Effector memory CD4-positive, alpha-beta T cell (primary cell): ENCODE measurements around the gene NOD1.
"Not testable (repeated sequence)": the region's sequence is repeated elsewhere in the genome, so short reads cannot be mapped to it uniquely, and the experiment has no call there.

Source experiments
- DNase-seq, 3 donors: peaks; one replicate each; pipeline ENCODE4 v3.0.0-alpha.2; 2020
- H3K27ac ChIP-seq: 2 replicates; pipeline ENCODE4 v1.7.0; 2013; ENCODE audit warnings: mild to moderate bottlenecking, low read length, moderate library complexity; ENCODE audit not compliant: insufficient read depth, poor library complexity, severe bottlenecking
- H3K27me3 ChIP-seq: replicated peaks from 2 replicates; pipeline ENCODE4 v1.7.0; 2013; ENCODE audit warnings: mild to moderate bottlenecking, low read length; ENCODE audit not compliant: insufficient read depth, control insufficient read depth, poor library complexity, severe bottlenecking
- H3K36me3 ChIP-seq: 2 replicates; pipeline ENCODE4 v1.7.0; 2013; ENCODE audit warnings: mild to moderate bottlenecking, low read length, moderate library complexity; ENCODE audit not compliant: control insufficient read depth, insufficient read depth
- H3K4me1 ChIP-seq: 2 replicates; pipeline ENCODE4 v1.7.0; 2013; ENCODE audit warnings: low read length, mild to moderate bottlenecking; ENCODE audit not compliant: control insufficient read depth, insufficient read depth, poor library complexity, severe bottlenecking
- H3K4me3 ChIP-seq: 2 replicates; pipeline ENCODE4 v1.7.0; 2013; ENCODE audit warnings: low read length, low read depth, mild to moderate bottlenecking; ENCODE audit not compliant: insufficient read depth, poor library complexity, severe bottlenecking
- H3K9me3 ChIP-seq: 2 replicates; pipeline ENCODE4 v1.7.0; 2013; ENCODE audit warnings: mild to moderate bottlenecking, low read length, moderate library complexity; ENCODE audit not compliant: control insufficient read depth

Gene NOD1

DNA sequence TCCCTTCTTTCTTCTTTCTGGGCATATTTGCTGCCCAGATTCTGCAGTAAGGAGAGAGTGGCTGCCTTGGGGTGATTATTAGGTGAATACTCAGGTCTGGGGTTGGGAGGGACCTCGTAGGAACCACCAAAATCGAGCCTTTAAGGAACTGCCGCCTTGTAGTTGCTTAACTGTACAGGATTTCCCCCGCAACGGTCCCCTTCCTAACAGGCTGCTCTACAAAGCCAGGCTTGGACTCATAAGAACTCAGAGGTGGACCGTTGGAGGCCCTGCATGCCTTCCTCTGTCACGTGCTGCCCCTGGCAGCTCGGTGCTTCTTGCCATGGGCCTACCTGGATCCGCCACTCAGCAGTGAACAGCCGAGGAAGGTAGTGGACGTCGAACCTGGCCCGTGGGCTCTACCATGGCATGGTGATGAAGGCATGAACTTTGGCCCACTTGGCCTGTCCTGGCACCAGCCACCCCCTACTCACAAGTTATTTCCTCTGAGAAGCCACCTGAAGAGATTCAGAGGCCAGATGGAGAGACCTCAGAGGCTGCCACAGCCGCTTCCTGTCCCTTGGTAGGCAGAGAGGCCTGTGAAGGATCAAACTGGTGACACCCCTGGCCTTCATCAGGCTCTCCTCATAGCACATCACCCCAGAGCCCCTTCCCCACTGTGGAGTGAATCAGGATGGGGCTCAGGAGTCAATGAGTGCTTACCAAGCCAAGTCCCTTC is 54.6 kb downstream of the NOD1 start:
- Histone ChIP-seq H3K27ac (no peak overlapping the region), H3K36me3 (peaks cover 16% of the 10 kb centered on the region), H3K4me1 (no peaks in the 10 kb centered on the region), H3K4me3 (no peak overlapping the region), H3K9me3 (no peaks in the 10 kb centered on the region), H3K27me3 (no peaks in the 10 kb centered on the region)
- DNase-seq: no peak

DNA sequence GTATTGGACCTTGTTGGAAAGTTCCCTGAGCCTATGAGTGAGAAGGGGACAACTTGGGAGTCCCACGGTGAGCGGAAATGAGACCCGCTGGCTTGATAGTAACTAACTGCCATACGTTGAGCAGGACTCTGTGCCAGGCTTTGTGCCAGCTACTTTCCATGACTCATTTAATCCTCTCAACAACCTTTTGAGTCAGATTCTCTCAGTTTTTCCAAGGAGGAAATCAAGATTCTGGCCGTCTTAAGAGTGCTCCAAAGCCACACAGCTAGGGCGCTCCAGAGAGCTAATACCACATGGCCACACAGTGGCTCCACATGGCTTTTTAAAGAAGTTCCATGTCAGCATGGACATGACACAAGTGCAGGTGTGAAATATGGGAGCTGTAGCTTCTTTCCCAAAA is 55.7 kb downstream of the NOD1 start:
- Histone ChIP-seq H3K36me3 (peaks cover 8% of the 10 kb centered on the region), H3K4me1 (no peaks in the 10 kb centered on the region), H3K27me3 (no peaks in the 10 kb centered on the region), H3K4me3 (no peak overlapping the region), H3K27ac (no peak overlapping the region), H3K9me3 (no peaks in the 10 kb centered on the region)
- no peak for DNase-seq

DNA sequence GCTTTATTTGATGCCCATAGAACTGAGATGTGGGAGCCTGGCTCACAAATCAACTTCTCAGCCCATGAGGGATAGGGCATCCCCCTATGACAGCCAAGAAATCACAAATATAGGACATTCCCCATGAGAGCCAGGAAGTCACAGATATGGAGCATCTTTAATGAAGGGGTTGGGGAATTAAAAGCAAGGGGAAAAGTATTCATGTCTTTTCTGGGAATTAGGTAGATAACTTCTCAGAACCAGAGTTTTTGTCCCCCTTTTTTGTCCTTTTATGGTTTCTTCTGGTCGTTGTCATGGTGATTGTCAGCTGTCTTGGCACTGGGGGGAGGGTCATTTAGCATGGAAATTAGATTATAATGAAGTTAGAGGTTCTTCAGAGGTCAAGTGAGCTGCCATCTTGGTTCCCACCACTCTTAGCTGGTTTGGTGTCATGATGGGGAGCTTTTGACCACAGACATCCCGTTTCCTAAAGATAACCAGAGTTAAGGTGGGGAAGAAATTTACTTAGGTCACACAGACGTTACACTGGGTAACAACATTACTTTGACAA is 56.9 kb downstream of the NOD1 start:
- DNase-seq: no peak

DNA sequence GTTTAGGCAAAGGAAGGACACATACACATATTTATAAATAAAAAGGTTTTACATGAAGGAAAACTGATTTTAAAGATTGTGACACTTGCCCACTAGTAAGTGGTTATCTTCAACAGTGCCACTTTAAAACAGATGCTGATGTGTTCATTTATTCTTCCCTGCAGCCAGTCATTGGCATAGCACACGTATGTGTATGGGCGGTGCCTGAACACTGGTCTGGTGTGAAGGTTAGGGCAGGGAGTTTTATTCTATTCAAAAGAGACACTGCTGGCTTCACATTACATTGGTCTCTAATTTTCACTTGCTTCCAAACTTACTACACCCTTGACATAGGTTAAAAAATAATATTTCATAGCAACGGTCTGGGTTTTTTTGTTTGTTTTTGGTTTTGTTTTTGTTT is 57.9 kb downstream of the NOD1 start:
- H3K27ac ChIP-seq: no peak overlapping the region
- no peak for DNase-seq
- H3K36me3 ChIP-seq: peaks cover 4% of the 10 kb centered on the region
- H3K4me1 ChIP-seq: no peaks in the 10 kb centered on the region
- H3K9me3 ChIP-seq: no peaks in the 10 kb centered on the region
- no peak overlapping the region for H3K4me3 ChIP-seq
- no peaks in the 10 kb centered on the region for H3K27me3 ChIP-seq

More for the DNA sequence above, 56.9 kb downstream of the NOD1 start:
- no peaks in the 10 kb centered on the region for H3K27me3 ChIP-seq
- H3K36me3 ChIP-seq: peaks cover 4% of the 10 kb centered on the region
- no peak overlapping the region for H3K4me3 ChIP-seq
- no peaks in the 10 kb centered on the region for H3K4me1 ChIP-seq
- H3K9me3 ChIP-seq: no peaks in the 10 kb centered on the region
- no peak overlapping the region for H3K27ac ChIP-seq

DNA sequence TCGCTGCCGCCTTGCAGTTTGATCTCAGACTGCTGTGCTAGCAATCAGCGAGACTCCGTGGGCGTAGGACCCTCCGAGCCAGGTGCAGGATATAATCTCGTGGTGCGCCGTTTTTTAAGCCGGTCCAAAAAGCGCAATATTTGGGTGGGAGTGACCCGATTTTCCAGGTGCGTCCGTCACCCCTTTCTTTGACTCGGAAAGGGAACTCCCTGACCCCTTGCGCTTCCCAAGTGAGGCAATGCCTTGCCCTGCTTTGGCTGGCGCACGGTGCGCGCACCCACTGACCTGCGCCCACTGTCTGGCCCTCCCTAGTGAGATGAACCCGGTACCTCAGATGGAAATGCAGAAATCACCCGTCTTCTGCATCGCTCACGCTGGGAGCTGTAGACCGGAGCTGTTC is 58.5 kb downstream of the NOD1 start:
- H3K4me1 ChIP-seq, H3K9me3 ChIP-seq, DNase-seq, H3K27me3 ChIP-seq, H3K36me3 ChIP-seq, H3K4me3 ChIP-seq, H3K27ac ChIP-seq: not testable (repeated sequence)

DNA sequence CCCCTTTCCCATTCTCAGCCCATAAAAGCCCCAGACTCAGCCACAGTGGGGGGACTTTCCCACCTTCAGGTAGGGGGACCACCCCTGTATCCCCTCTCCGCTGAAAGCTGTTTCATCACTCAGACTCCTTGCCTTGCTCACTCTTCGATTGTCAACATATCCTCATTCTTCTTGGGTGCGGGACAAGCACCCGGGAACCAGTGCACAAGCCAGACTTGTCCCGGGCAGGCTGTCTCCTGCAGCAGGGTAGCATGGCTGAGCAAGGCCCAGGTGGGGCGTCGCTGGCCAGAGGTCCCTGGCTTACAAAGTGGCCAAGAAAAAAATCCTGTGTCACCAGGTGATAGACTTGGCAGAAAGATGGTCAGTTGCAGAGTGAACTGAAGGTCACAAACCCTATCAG is 64.7 kb downstream of the NOD1 start:
- H3K9me3 ChIP-seq: no peaks in the 10 kb centered on the region
- H3K27me3 ChIP-seq: no peaks in the 10 kb centered on the region
- no peak overlapping the region for H3K27ac ChIP-seq
- H3K4me3 ChIP-seq: no peak overlapping the region
- no peaks in the 10 kb centered on the region for H3K4me1 ChIP-seq
- no peak for DNase-seq
- no peaks in the 10 kb centered on the region for H3K36me3 ChIP-seq

DNA sequence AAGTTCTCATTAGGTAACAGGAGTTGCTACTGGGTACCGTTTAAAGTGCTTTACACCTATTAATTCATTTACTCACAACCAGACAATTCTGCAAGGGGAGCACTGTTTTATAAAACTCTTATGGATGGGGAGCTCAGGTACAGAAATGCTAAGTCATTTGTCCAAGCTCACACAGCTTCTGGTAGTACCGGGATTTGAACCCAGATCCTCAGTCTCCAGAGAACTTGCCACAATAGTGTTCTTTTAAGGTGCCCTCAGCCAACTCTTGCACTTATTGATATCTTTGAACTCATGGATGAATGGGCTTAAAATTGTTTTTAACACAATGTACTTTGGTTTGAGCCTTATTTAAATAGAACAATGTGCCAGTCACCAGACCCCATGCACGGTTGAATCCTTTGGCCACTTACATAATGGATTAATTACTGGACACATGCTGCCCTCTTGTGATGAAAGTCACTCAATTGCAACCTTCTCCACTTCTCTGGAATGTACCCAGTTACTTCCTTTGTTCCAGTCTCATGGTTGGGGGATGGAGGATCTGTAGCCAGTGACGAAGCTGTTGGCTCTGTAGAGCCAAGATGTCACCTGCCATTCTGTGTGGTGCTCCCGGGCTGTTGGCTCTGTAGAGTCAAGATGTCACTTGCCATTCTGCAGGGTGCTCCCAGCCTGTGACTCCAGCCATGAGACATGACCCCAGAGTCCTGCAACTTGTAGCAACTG is 65.6 kb downstream of the NOD1 start:
- Histone ChIP-seq H3K27ac (no peak overlapping the region), H3K36me3 (no peaks in the 10 kb centered on the region), H3K27me3 (no peaks in the 10 kb centered on the region), H3K9me3 (no peaks in the 10 kb centered on the region), H3K4me3 (no peak overlapping the region), H3K4me1 (no peaks in the 10 kb centered on the region)
- no peak for DNase-seq

DNA sequence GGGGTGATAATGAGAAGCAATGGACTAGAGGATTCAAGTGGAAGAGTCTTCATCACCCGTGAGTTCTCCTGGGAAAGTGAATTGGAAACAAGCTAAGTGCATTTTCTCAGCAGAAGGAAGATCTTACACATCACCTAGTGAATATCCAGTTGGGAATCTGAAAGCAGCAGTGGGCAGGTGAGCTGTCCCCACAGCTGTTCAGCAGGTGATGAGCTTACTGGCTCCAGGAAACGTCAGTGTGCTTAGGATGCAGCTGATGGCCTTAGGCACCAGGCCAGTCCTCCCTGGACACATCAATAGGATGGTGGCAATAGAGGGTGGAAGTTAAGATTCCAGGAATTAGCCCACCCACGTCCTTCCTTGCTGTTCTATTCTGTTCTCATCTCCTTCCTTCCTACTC is 66.7 kb downstream of the NOD1 start:
- H3K27ac ChIP-seq: no peak overlapping the region
- H3K9me3 ChIP-seq: no peaks in the 10 kb centered on the region
- H3K27me3 ChIP-seq: no peaks in the 10 kb centered on the region
- H3K36me3 ChIP-seq: no peaks in the 10 kb centered on the region
- H3K4me1 ChIP-seq: no peaks in the 10 kb centered on the region
- no peak for DNase-seq
- no peak overlapping the region for H3K4me3 ChIP-seq

DNA sequence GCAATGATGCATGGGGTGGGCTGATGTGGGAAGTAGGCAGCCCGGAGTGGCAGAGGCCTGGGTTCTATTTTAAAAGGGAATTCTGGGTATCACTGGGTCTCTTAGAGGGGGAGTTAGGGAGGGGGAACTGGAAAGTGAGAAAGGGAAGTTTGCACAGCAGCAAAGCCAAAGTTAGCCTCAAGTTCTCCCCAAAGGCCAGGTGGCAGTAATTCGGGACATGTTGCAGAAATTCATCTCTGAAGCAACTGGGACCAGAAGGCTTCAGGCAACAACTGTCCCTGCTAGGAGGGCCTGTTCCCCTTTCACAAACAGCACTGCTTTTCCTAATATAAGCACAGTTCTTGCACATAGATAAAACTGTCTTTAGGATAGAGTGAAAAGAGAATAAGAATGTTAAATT is 67.4 kb downstream of the NOD1 start:
- Histone ChIP-seq H3K27me3 (no peaks in the 10 kb centered on the region), H3K4me3 (no peak overlapping the region), H3K9me3 (no peaks in the 10 kb centered on the region), H3K27ac (no peak overlapping the region), H3K4me1 (no peaks in the 10 kb centered on the region), H3K36me3 (no peaks in the 10 kb centered on the region)
- DNase-seq: no peak

DNA sequence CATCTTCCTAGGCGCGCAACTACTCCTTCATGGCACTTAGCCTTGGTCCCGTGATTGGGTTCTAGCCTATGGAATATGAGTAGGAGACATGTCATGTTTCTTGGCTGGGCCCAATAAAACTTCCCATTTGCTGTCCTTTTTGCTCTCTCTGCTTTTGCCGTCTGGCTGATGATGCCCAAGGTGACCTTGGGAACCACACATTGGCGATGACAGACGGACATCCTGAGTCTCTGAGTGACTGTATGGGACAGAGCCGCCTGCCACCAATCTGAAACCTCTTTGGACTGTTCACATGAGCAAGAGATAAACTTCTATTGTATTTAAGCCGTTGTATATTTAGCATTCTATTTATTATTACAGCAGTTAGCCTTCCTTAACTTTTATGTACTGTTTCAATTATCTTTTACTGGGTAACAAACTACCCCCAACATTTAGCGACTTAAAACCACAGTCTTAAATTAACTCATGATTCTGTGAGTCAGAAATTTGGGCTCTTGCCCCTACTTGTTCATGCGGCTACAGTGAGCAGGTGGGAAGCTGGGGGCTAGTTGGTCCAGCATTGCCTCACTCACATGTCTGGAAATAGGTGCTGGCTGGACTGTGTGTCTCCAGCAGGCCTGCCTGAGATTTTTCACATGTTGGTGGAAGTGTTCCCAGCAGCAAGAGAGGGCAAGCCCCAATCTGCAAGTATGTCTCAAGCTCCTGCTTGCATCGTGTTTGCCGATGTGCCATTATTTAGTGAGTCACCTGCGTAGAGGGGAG is 71.7 kb downstream of the NOD1 start:
- DNase-seq: no peak
- no peak overlapping the region for H3K4me3 ChIP-seq

More for the DNA sequence above, 71.7 kb downstream of the NOD1 start:
- no peaks in the 10 kb centered on the region for H3K4me1 ChIP-seq
- H3K9me3 ChIP-seq: no peaks in the 10 kb centered on the region
- H3K27ac ChIP-seq: no peak overlapping the region
- no peaks in the 10 kb centered on the region for H3K36me3 ChIP-seq
- no peaks in the 10 kb centered on the region for H3K27me3 ChIP-seq
